CD14-positive monocyte (primary cell): ENCODE data around the gene ARFGEF3. TPM values are rescaled to one million over a fixed set of nuclear protein-coding genes. Genes with fewer than 3 reads are reported as not detected.

ENCODE experiments used
- DNase-seq, 3 donors: peaks; one replicate each; pipeline ENCODE4 v3.0.0-alpha.2; 2011 to 2022
- H2AFZ ChIP-seq: 2 replicates; pipeline ENCODE4 v1.6.0; 2012; ENCODE audit warnings: mild to moderate bottlenecking, low read depth, low read length, inconsistent platforms; ENCODE audit not compliant: insufficient read depth, poor library complexity, severe bottlenecking
- H3K27ac ChIP-seq, 2 donors: 1 replicate in 1 of 2; 2 replicates in 1 of 2; pipeline ENCODE4 v1.5.1; 2012 to 2013; ENCODE audit warnings: low read length in 2 of 2, control low read depth in 1 of 2, inconsistent platforms in 1 of 2, low read depth in 1 of 2, mild to moderate bottlenecking in 1 of 2
- H3K27me3 ChIP-seq, 2 donors: one replicate each; pipeline versions ENCODE4 v1.6.0 to v1.6.1; 2011 to 2013; ENCODE audit warnings: low read length in 2 of 2; ENCODE audit not compliant: control insufficient read depth in 2 of 2, insufficient read depth in 2 of 2
- H3K36me3 ChIP-seq, 2 donors: replicated peaks in 1 of 2; 1 replicate in 1 of 2; 2 replicates in 1 of 2; pipeline versions ENCODE4 v1.5.1 to v1.6.1; 2012 to 2013; ENCODE audit warnings: low read length in 2 of 2, control low read depth in 1 of 2, inconsistent platforms in 1 of 2, mild to moderate bottlenecking in 1 of 2; ENCODE audit not compliant: insufficient read depth in 2 of 2, control insufficient read depth in 1 of 2
- H3K4me1 ChIP-seq, 2 donors: 1 replicate in 1 of 2; 2 replicates in 1 of 2; pipeline versions ENCODE4 v1.5.1 to v1.6.1; 2012 to 2013; ENCODE audit warnings: low read length in 2 of 2, control low read depth in 1 of 2, inconsistent platforms in 1 of 2, mild to moderate bottlenecking in 1 of 2, moderate library complexity in 1 of 2; ENCODE audit not compliant: insufficient read depth in 2 of 2, control insufficient read depth in 1 of 2
- H3K4me2 ChIP-seq: replicated peaks from 2 replicates; pipeline ENCODE3; 2012; ENCODE audit warnings: low read length, moderate library complexity, mild to moderate bottlenecking; ENCODE audit not compliant: poor library complexity, severe bottlenecking; ENCODE audit errors: extremely low read depth
- H3K4me3 ChIP-seq, 3 experiments: fragments of 200-600 bp in 1 of 3; sonication (generic) in 1 of 3; replicated peaks in 1 of 3; 1 replicate in 2 of 3; 2 replicates in 1 of 3; pipeline ENCODE4 v1.5.1; 2011 to 2013; ENCODE audit warnings: low read length in 3 of 3, mild to moderate bottlenecking in 3 of 3, control low read depth in 2 of 3, low read depth in 2 of 3, inconsistent platforms in 1 of 3, moderate library complexity in 1 of 3
- H3K79me2 ChIP-seq: 2 replicates; pipeline ENCODE4 v1.6.0; 2012; ENCODE audit warnings: mild to moderate bottlenecking, control low read depth, inconsistent platforms, low read length, moderate library complexity; ENCODE audit not compliant: insufficient read depth
- H3K9ac ChIP-seq: 2 replicates; pipeline ENCODE4 v1.6.0; 2017; ENCODE audit warnings: low read length, mild to moderate bottlenecking; ENCODE audit not compliant: insufficient read depth, poor library complexity, severe bottlenecking
- H3K9me3 ChIP-seq, 2 donors: replicated peaks in 1 of 2; 1 replicate in 1 of 2; 2 replicates in 1 of 2; pipeline versions ENCODE4 v1.5.1 to v1.6.1; 2012 to 2013; ENCODE audit warnings: low read length in 2 of 2, control low read depth in 1 of 2; ENCODE audit not compliant: control insufficient read depth in 1 of 2, insufficient read depth in 1 of 2
- H4K20me1 ChIP-seq: 2 replicates; pipeline ENCODE4 v1.6.0; 2012; ENCODE audit warnings: mild to moderate bottlenecking, low read length, control low read depth, moderate library complexity; ENCODE audit not compliant: insufficient read depth
- H3K27ac Mint-ChIP-seq, 7 donors: one replicate each; pipeline ENCODE4 v1.8.0; 2020; ENCODE audit warnings: mild to moderate bottlenecking in 7 of 7, mixed read lengths in 7 of 7, moderate library complexity in 6 of 7, inconsistent platforms in 2 of 7
- H3K27me3 Mint-ChIP-seq, 3 donors: one replicate each; pipeline ENCODE4 v1.8.0; 2021 to 2022; ENCODE audit warnings: low read depth in 3 of 3, mild to moderate bottlenecking in 3 of 3, mixed read lengths in 3 of 3, moderate library complexity in 3 of 3, inconsistent platforms in 1 of 3
- H3K36me3 Mint-ChIP-seq, 2 donors: one replicate each; pipeline ENCODE4 v1.8.0; 2020; ENCODE audit warnings: mixed read lengths in 2 of 2, inconsistent platforms in 1 of 2, mild to moderate bottlenecking in 1 of 2
- H3K4me1 Mint-ChIP-seq: one replicate; pipeline ENCODE4 v1.8.0; 2020; ENCODE audit warnings: mild to moderate bottlenecking, mixed read lengths
- H3K4me3 Mint-ChIP-seq, 2 donors: one replicate each; pipeline ENCODE4 v1.8.0; 2020; ENCODE audit warnings: mild to moderate bottlenecking in 2 of 2, mixed read lengths in 2 of 2, moderate library complexity in 1 of 2
- H3K9me3 Mint-ChIP-seq, 7 donors: one replicate each; pipeline ENCODE4 v1.8.0; 2020 to 2022; ENCODE audit warnings: mixed read lengths in 7 of 7, mild to moderate bottlenecking in 6 of 7, moderate library complexity in 6 of 7, inconsistent platforms in 2 of 7
- CTCF ChIP-seq: fragments of 200-600 bp; IDR thresholded peaks from one replicate; pipeline ENCODE4 v1.8.0; 2022; ENCODE audit warnings: antibody characterized with exemption, mild to moderate bottlenecking
- WGBS: methylation state at CpG from one replicate; pipeline ENCODE4 v1.1.5; 2013; ENCODE audit warnings: missing lambda C conversion rate; ENCODE audit not compliant: insufficient coverage; 5-methylcytosine and 5-hydroxymethylcytosine counted together
- intact Hi-C, 2 donors: fragments of 100-400 bp; cut with micrococcal nuclease; formaldehyde crosslinking; loops; one replicate each; pipeline versions ENCODE4 v1.15.0 to v1.15.1; 2023
- polyA plus RNA-seq, 3 donors: library from polyadenylated mRNA; depleted of rRNA in 1 of 3; unstranded in 2 of 3; stranded (reverse) in 1 of 3; fragments of 300-500 nt in 2 of 3; fragments of >200 nt in 1 of 3; fragmentation: Illumina TruSeq in 2 of 3; gene quantifications; 1 replicate in 2 of 3; 2 replicates in 1 of 3; pipeline ENCODE4 v1.2.3, GENCODE V29; 2012 to 2021

The ARFGEF3 gene
- polyA plus RNA-seq, 3 donors: not detected

- Histone ChIP-seq H3K79me2 (no peaks in the 10 kb centered on the region), H2AFZ (no peak overlapping the region), H3K4me1 (peaks cover 3 to 15% of the 10 kb centered on the region in 2 donors), H3K4me3 (no peak overlapping the region), H3K4me2 (no peak overlapping the region), H4K20me1 (no peaks in the 10 kb centered on the region), H3K9me3 (no peaks in the 10 kb centered on the region), H3K36me3 (no peaks in the 10 kb centered on the region), H3K27me3 (no peaks in the 10 kb centered on the region), H3K27ac (no peak overlapping the region), H3K9ac (no peak overlapping the region)
- Mint-ChIP-seq H3K36me3 (no peaks in the 10 kb centered on the region), H3K4me3 (no peak overlapping the region), H3K4me1 (peaks cover 16% of the 10 kb centered on the region), H3K27ac (no peak overlapping the region), H3K9me3 (peaks cover 0 to 8% (median 6%) of the 10 kb centered on the region in 7 donors), H3K27me3 (peaks cover under 1 to 3% (median 3%) of the 10 kb centered on the region in 3 donors)
- WGBS: 90% methylated on average over 5 of the region's 9 CpGs
- no peak for TF ChIP-seq CTCF
- intact Hi-C loops: no loop called here
- no peak for DNase-seq
Measured at GRCh38 chr6:138370631-138371451, 209.1 kb downstream of the ARFGEF3 start.

- peaks cover 0 to 7% (median 6%) of the 10 kb centered on the region in 7 donors for H3K9me3 Mint-ChIP-seq
- no peaks in the 10 kb centered on the region for H3K36me3 Mint-ChIP-seq
- Histone ChIP-seq H3K9me3 (no peaks in the 10 kb centered on the region), H3K27me3 (no peaks in the 10 kb centered on the region), H3K27ac (no peak overlapping the region), H4K20me1 (no peaks in the 10 kb centered on the region), H3K79me2 (no peaks in the 10 kb centered on the region), H2AFZ (no peak overlapping the region), H3K4me3 (no peak overlapping the region), H3K36me3 (no peaks in the 10 kb centered on the region), H3K9ac (no peak overlapping the region), H3K4me1 (peaks cover 3 to 15% of the 10 kb centered on the region in 2 donors), H3K4me2 (no peak overlapping the region)
- DNase-seq: no peak
- no peak for TF ChIP-seq CTCF
- peaks cover 0 to 3% (median 3%) of the 10 kb centered on the region in 3 donors for H3K27me3 Mint-ChIP-seq
- no peak overlapping the region for H3K27ac Mint-ChIP-seq
- intact Hi-C loops: no loop called here
- H3K4me1 Mint-ChIP-seq: peaks cover 16% of the 10 kb centered on the region
- WGBS: 100% methylated on average over 1 of the region's 3 CpGs
- no peak overlapping the region for H3K4me3 Mint-ChIP-seq
Measured at GRCh38 chr6:138371452-138371711, 209.6 kb downstream of the ARFGEF3 start.
